B cell (primary cell): ENCODE data around the gene GIPC1. TPM values are rescaled to one million over a fixed set of nuclear protein-coding genes. Genes with fewer than 3 reads are reported as not detected.

Experiments
- polyA plus RNA-seq: library from polyadenylated mRNA; depleted of rRNA; stranded (reverse); fragments of >200 nt; gene quantifications from 2 replicates; pipeline ENCODE4 v1.2.3, GENCODE V29; 2012
- small RNA-seq: library from RNA; depleted of rRNA; stranded (forward); fragments of <200 nt; gene quantifications from one replicate; pipeline ENCODE3, GENCODE V24; 2012; ENCODE audit warnings: low replicate concordance, low read depth; ENCODE audit not compliant: insufficient read length
- total RNA-seq, 2 donors: library from RNA; stranded (reverse); fragments of 120-200 nt in 1 of 2; gene quantifications; 1 replicate in 1 of 2; 2 replicates in 1 of 2; pipeline versions ENCODE4 v1.2.3 to v1.2.4, GENCODE V29; 2013 to 2022

GIPC1 gene
- total and polyA plus RNA-seq, 2 donors (not counting 1 experiment from before 2014, with no cell fraction given) = 11.3 to 12.0 TPM

Small RNA genes within 50 kb of the gene (small RNA-seq; reads per million reads assigned to genes)
- gene SNRPGP15 = not detected

Other genes starting within 250 kb of the GIPC1 start
- 187 and 188 TPM in 2 replicates for gene ADGRE5, start 114.7 kb downstream of the GIPC1 start, total RNA-seq
- 116 and 194 TPM in 2 replicates for gene ADGRE5, start 114.7 kb downstream of the GIPC1 start, polyA plus RNA-seq
- gene DDX39A, start 76.8 kb downstream of the GIPC1 start, total RNA-seq = 168 and 178 TPM in 2 replicates
- gene DDX39A, start 76.8 kb downstream of the GIPC1 start, polyA plus RNA-seq = 393 and 669 TPM in 2 replicates
- gene PKN1, start 62.8 kb downstream of the GIPC1 start, total RNA-seq = 170 and 171 TPM in 2 replicates
- gene PKN1, start 62.8 kb downstream of the GIPC1 start, polyA plus RNA-seq = 114 and 127 TPM in 2 replicates
- 0.27 TPM in 1 of 2 replicates, not detected in the other for gene PTGER1, start 20.8 kb downstream of the GIPC1 start, total RNA-seq
- not detected in 2 replicates for gene PTGER1, start 20.8 kb downstream of the GIPC1 start, polyA plus RNA-seq
- 72.8 and 82.1 TPM in 2 replicates for gene DNAJB1, start 22.3 kb upstream of the GIPC1 start, total RNA-seq
- 136 and 194 TPM in 2 replicates for gene DNAJB1, start 22.3 kb upstream of the GIPC1 start, polyA plus RNA-seq
- 68.9 and 72.4 TPM in 2 replicates for gene TECR, start 33.5 kb upstream of the GIPC1 start, total RNA-seq
- gene TECR, start 33.5 kb upstream of the GIPC1 start, polyA plus RNA-seq = 97.0 and 129 TPM in 2 replicates
- gene NDUFB7, start 75.9 kb upstream of the GIPC1 start, total RNA-seq = 71.5 and 72.4 TPM in 2 replicates
- 86.3 and 168 TPM in 2 replicates for gene NDUFB7, start 75.9 kb upstream of the GIPC1 start, polyA plus RNA-seq
- 121 and 127 TPM in 2 replicates for gene CLEC17A, start 87.0 kb upstream of the GIPC1 start, total RNA-seq
- gene CLEC17A, start 87.0 kb upstream of the GIPC1 start, polyA plus RNA-seq = 163 and 180 TPM in 2 replicates
- gene ADGRE3, start 178.7 kb upstream of the GIPC1 start, total RNA-seq = 0.17 TPM in 1 of 2 replicates, not detected in the other
- 0.46 TPM in 1 of 2 replicates, not detected in the other for gene ADGRE3, start 178.7 kb upstream of the GIPC1 start, polyA plus RNA-seq
- 36.9 and 39.4 TPM in 2 replicates for gene ZNF333, start 193.9 kb upstream of the GIPC1 start, total RNA-seq
- 23.2 and 36.4 TPM in 2 replicates for gene ZNF333, start 193.9 kb upstream of the GIPC1 start, polyA plus RNA-seq